Suppressor macrophage (primary cell): ENCODE data around the gene SCPEP1.
"Not testable (repeated sequence)": the region's sequence is repeated elsewhere in the genome, so short reads cannot be mapped to it uniquely, and the experiment has no call there.

Source experiments
- DNase-seq, 4 experiments: peaks; one replicate each; pipeline ENCODE4 v3.0.0-alpha.2; 2020 to 2022

The SCPEP1 gene

GRCh38 chr17:56965241-56965640 is 12.7 kb upstream of the SCPEP1 start:
- not testable (repeated sequence) for DNase-seq

GRCh38 chr17:56965681-56966080 is 12.2 kb upstream of the SCPEP1 start:
- DNase-seq = not testable (repeated sequence)

GRCh38 chr17:56966338-56966737 is 11.6 kb upstream of the SCPEP1 start:
- no peak for DNase-seq

- DNase-seq = no peak
Measured at GRCh38 chr17:56970974-56971373, 7.0 kb upstream of the SCPEP1 start.

- DNase-seq = no peak
Measured at GRCh38 chr17:56972111-56972730, 5.7 kb upstream of the SCPEP1 start.

- no peak for DNase-seq
Measured at GRCh38 chr17:56973520-56973919, 4.4 kb upstream of the SCPEP1 start.

- DNase-seq = no peak
Measured at GRCh38 chr17:56974055-56974454, 3.9 kb upstream of the SCPEP1 start.

GRCh38 chr17:56975656-56976055 is 2.3 kb upstream of the SCPEP1 start:
- DNase-seq = no peak

- peak in 1 of 4 experiments; percentile 10 for DNase-seq
Measured at GRCh38 chr17:56976941-56977608, 856 bp upstream of the SCPEP1 start.

GRCh38 chr17:56978441-56979090 is 635 bp downstream of the SCPEP1 start:
- peak; percentile 27 to 56 (median 46) for DNase-seq

GRCh38 chr17:56979091-56979480 is 1.2 kb downstream of the SCPEP1 start:
- no peak for DNase-seq

GRCh38 chr17:56980526-56980925 is 2.6 kb downstream of the SCPEP1 start:
- DNase-seq = not testable (repeated sequence)

GRCh38 chr17:56982312-56982711 is 4.4 kb downstream of the SCPEP1 start:
- DNase-seq = no peak

- peak; percentile 5 to 62 (median 54) for DNase-seq
Measured at GRCh38 chr17:56983366-56983765, 5.4 kb downstream of the SCPEP1 start.

GRCh38 chr17:56985371-56986162 is 7.6 kb downstream of the SCPEP1 start:
- peak; percentile 44 to 76 (median 71) for DNase-seq

GRCh38 chr17:56987283-56987834 is 9.4 kb downstream of the SCPEP1 start:
- no peak for DNase-seq

- no peak for DNase-seq
Measured at GRCh38 chr17:56988901-56989572, 11.1 kb downstream of the SCPEP1 start.

- no peak for DNase-seq
Measured at GRCh38 chr17:56992364-56992763, 14.4 kb downstream of the SCPEP1 start.

GRCh38 chr17:56994009-56994792 is 16.3 kb downstream of the SCPEP1 start:
- DNase-seq = no peak

GRCh38 chr17:56995766-56996165 is 17.8 kb downstream of the SCPEP1 start:
- DNase-seq = no peak

- no peak for DNase-seq
Measured at GRCh38 chr17:56997313-56997712, 19.4 kb downstream of the SCPEP1 start.
